HepG2 (cell line): ENCODE data around the gene BRPF1.

ENCODE experiments used
- HNRNPUL1 ChIP-seq: fragments of 200-400 bp; formaldehyde crosslinking; IDR thresholded peaks from 2 replicates; pipeline ENCODE4 v1.6.1; 2017; ENCODE audit warnings: low read depth, mild to moderate bottlenecking, low read length, moderate library complexity
- RAD51 ChIP-seq: fragments of 450-650 bp; IDR thresholded peaks from 2 replicates; pipeline ENCODE4 v1.6.1; 2016; ENCODE audit warnings: borderline replicate concordance
- SMC3 ChIP-seq: IDR thresholded peaks from 2 replicates; pipeline ENCODE4 v1.6.1; 2011; ENCODE audit warnings: low read length, improper control_type of control experiment
- ZEB1 ChIP-seq: IDR thresholded peaks from 2 replicates; pipeline ENCODE4 v1.6.1; 2012; ENCODE audit warnings: mild to moderate bottlenecking, low read depth, inconsistent platforms; ENCODE audit not compliant: insufficient replicate concordance
- ZFP36 ChIP-seq: fragments of 150-350 bp; IDR thresholded peaks from 2 replicates; pipeline ENCODE4 v1.6.1; 2018; ENCODE audit warnings: borderline replicate concordance, low read length, low read depth; ENCODE audit not compliant: partially characterized antibody
- ZNF83 ChIP-seq: sonication (generic); formaldehyde crosslinking; IDR thresholded peaks from 2 replicates; pipeline ENCODE4 v1.4.0; 2020; ENCODE audit warnings: missing genetic modification reagents, mild to moderate bottlenecking, borderline replicate concordance
- ZSCAN21 ChIP-seq: sonication (generic); formaldehyde crosslinking; IDR thresholded peaks from 2 replicates; pipeline ENCODE4 v1.8.0; 2022; ENCODE audit warnings: mild to moderate bottlenecking, missing genetic modification reagents, moderate library complexity, borderline replicate concordance
- TF ChIP-seq, protein P1 (sequence below): IDR thresholded peaks from 2 replicates; pipeline ENCODE4 v1.6.1; 2012; ENCODE audit warnings: low read length, improper control_type of control experiment
- TF ChIP-seq, protein P2 (sequence below): sonication (generic); formaldehyde crosslinking; IDR thresholded peaks from 2 replicates; pipeline ENCODE4 v1.5.0; 2020; ENCODE audit warnings: missing genetic modification reagents

DNA sequence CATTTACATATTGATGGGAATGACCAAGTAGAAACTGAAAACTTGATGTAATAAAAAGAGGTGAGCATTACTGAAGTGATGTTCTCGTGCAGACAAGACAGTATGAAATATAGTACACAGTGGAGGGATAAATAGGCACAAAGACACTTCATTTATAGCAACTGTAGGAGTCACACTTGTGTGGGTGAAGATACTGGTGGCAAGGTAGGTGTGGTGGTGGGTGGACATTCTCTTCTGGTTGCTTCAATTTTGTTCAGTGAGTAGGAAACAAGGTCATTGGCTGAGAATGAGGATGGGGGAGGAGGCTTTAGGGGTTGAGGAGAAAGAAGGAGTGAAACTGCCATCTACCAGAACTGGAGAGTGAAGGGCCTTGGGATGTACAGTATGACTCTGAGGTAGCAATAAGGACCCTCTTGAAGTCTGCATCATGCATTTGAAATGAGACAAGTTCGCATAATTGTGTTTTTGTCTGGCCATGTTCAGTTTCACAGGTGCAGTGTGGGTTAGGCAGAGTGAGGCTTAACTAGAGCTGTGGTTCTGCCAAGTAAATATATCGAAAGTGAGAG, 21.3 kb upstream of the BRPF1 start:
- TF ChIP-seq ZSCAN21 (CRISPR knock-in tag) (no peak), ZFP36 (no peak), RAD51 (no peak), ZNF83 (CRISPR knock-in tag) (no peak), HNRNPUL1 (no peak), SMC3 (no peak), ZEB1 (no peak)
- TF ChIP-seq, protein P1, sequence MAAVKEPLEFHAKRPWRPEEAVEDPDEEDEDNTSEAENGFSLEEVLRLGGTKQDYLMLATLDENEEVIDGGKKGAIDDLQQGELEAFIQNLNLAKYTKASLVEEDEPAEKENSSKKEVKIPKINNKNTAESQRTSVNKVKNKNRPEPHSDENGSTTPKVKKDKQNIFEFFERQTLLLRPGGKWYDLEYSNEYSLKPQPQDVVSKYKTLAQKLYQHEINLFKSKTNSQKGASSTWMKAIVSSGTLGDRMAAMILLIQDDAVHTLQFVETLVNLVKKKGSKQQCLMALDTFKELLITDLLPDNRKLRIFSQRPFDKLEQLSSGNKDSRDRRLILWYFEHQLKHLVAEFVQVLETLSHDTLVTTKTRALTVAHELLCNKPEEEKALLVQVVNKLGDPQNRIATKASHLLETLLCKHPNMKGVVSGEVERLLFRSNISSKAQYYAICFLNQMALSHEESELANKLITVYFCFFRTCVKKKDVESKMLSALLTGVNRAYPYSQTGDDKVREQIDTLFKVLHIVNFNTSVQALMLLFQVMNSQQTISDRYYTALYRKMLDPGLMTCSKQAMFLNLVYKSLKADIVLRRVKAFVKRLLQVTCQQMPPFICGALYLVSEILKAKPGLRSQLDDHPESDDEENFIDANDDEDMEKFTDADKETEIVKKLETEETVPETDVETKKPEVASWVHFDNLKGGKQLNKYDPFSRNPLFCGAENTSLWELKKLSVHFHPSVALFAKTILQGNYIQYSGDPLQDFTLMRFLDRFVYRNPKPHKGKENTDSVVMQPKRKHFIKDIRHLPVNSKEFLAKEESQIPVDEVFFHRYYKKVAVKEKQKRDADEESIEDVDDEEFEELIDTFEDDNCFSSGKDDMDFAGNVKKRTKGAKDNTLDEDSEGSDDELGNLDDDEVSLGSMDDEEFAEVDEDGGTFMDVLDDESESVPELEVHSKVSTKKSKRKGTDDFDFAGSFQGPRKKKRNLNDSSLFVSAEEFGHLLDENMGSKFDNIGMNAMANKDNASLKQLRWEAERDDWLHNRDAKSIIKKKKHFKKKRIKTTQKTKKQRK = no peak
- TF ChIP-seq, protein P2, sequence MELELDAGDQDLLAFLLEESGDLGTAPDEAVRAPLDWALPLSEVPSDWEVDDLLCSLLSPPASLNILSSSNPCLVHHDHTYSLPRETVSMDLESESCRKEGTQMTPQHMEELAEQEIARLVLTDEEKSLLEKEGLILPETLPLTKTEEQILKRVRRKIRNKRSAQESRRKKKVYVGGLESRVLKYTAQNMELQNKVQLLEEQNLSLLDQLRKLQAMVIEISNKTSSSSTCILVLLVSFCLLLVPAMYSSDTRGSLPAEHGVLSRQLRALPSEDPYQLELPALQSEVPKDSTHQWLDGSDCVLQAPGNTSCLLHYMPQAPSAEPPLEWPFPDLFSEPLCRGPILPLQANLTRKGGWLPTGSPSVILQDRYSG (CRISPR knock-in tag) = no peak
